Breast epithelium (tissue), 3 donors: Measurements from ENCODE around the gene VCL.

Experiments used
- POLR2A ChIP-seq: fragments of 450-650 bp; IDR thresholded peaks from one replicate; pipeline ENCODE4 v1.6.1; 2016; ENCODE audit warnings: antibody characterized with exemption, mild to moderate bottlenecking, moderate library complexity
- POLR2AphosphoS5 ChIP-seq, 3 donors: sonication (generic); formaldehyde crosslinking; IDR thresholded peaks; one replicate each; pipeline ENCODE4 v1.6.1; 2017; ENCODE audit warnings: antibody characterized with exemption in 3 of 3
- TF ChIP-seq, protein P1 (sequence below), 3 donors: fragments of 450-650 bp; IDR thresholded peaks; one replicate each; pipeline ENCODE4 v1.5.1; 2016 to 2017; ENCODE audit warnings: antibody characterized with exemption in 3 of 3, mild to moderate bottlenecking in 3 of 3, moderate library complexity in 3 of 3

DNA sequence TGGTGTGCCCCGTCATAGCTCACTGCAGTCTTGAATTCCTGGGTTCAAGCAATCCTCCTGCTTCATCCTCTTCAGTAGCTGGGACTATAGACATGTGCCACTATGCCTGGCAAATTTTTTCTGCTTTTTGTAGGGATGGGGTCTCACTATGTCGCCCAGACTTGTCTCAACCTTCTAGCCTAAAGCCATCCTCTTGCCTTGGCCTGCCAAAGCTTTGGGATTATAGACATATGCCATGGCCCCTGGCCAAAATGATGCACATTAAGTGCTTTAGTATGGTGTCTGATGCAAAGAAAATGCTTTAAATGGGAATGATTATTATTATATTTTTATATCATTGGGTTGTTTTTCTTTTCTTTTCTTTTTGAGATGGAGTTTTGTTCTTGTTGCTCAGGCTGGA, 33.2 kb upstream of the VCL start:
- no peak for TF ChIP-seq POLR2AphosphoS5 (IDR thresholded peaks at IDR 0.05)
- TF ChIP-seq, protein P1, sequence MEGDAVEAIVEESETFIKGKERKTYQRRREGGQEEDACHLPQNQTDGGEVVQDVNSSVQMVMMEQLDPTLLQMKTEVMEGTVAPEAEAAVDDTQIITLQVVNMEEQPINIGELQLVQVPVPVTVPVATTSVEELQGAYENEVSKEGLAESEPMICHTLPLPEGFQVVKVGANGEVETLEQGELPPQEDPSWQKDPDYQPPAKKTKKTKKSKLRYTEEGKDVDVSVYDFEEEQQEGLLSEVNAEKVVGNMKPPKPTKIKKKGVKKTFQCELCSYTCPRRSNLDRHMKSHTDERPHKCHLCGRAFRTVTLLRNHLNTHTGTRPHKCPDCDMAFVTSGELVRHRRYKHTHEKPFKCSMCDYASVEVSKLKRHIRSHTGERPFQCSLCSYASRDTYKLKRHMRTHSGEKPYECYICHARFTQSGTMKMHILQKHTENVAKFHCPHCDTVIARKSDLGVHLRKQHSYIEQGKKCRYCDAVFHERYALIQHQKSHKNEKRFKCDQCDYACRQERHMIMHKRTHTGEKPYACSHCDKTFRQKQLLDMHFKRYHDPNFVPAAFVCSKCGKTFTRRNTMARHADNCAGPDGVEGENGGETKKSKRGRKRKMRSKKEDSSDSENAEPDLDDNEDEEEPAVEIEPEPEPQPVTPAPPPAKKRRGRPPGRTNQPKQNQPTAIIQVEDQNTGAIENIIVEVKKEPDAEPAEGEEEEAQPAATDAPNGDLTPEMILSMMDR (IDR thresholded peaks at IDR 0.05): no peak
- no peak for TF ChIP-seq POLR2A
